Measurements from ENCODE around the gene PSRC1. TPM values are rescaled to one million over a fixed set of nuclear protein-coding genes. Genes with fewer than 3 reads are reported as not detected.

PSRC1 gene
- total and polyA plus RNA-seq, 2 of the 8 experiments (the other 6 are each of a cell fraction or from before 2014, with no cell fraction given), result 56.1 to 67.3 TPM

GRCh38 chr1:109312978-109313775 is 30.2 kb upstream of the PSRC1 start:
- no peak overlapping the region for H2AK5ac ChIP-seq (ENCODE audit: low read depth, low read length)
- no peaks in the 10 kb centered on the region for H3K4me1 ChIP-seq (replicated peaks in 1 of 4; ENCODE audit: control insufficient read depth in 3 of 4, insufficient read depth in 4 of 4, low read length in 3 of 4)
- no peak overlapping the region for H3K4me2 ChIP-seq (ENCODE audit: insufficient read depth in 1 of 2, low read depth in 2 of 2, low read length in 2 of 2)
- POLR2A ChIA-PET (ENCODE audit: partially characterized antibody), result interaction anchor here (0.6 kb wide), 1 partner anchor 37 kb away, joined by 3 read pairs; no protein-coding TSS in a partner anchor
- no peak overlapping the region for H4K91ac ChIP-seq (replicated peaks; ENCODE audit: insufficient read length, low read length)
- FAIRE-seq (no peak), DNase-seq (ENCODE audit: low read depth in 1 of 2, low spot score in 2 of 2) (no peak)
- WGBS, 2 experiments (ENCODE audit: extremely low coverage in 1 of 2, insufficient coverage in 1 of 2, insufficient read length in 1 of 2, insufficient replicate concordance in 2 of 2, low coverage in 1 of 2, low lambda C conversion rate in 2 of 2, missing lambda C conversion rate in 1 of 2), result 90% methylated on average over 12 of the region's 12 CpGs; no CpG with 5 or more reads in 1 of the 2 experiments
- CTCF ChIA-PET (ENCODE audit: partially characterized antibody), result interaction anchor here (0.6 to 2.7 kb wide), 7 partner anchors 17 to 220 kb away, joined by 3 to 9 read pairs (median 4); partner anchors contain the start of gene SORT1
- H2BK5ac ChIP-seq (ENCODE audit: low read depth, low read length), result no peak overlapping the region
- H3K23ac ChIP-seq (ENCODE audit: insufficient read length), result no peak overlapping the region
- no peaks in the 10 kb centered on the region for H3K27me3 ChIP-seq (replicated peaks in 1 of 4; ENCODE audit: control insufficient read depth in 3 of 4, extremely low read depth in 1 of 4, insufficient read depth in 3 of 4, low read length in 3 of 4)
- no peak overlapping the region for H2BK15ac ChIP-seq (ENCODE audit: low read length)
- H2AFZ ChIP-seq (ENCODE audit: low read length), result no peak overlapping the region
- H3K4ac ChIP-seq (replicated peaks; ENCODE audit: insufficient read length, low read depth, low read length), result no peak overlapping the region
- H3K23me2 ChIP-seq (ENCODE audit: low read depth, low read length), result no peaks in the 10 kb centered on the region
- H3K9me3 ChIP-seq (ENCODE audit: insufficient read depth in 2 of 2, low read depth in 1 of 2, low read length in 1 of 2), result no peaks in the 10 kb centered on the region
- TF ChIP-seq BRCA1 (IDR thresholded peaks at IDR 0.05; ENCODE audit: low read depth, low read length), result no peak
- TF ChIP-seq TCF12 (IDR thresholded peaks at IDR 0.05; ENCODE audit: low read depth, low read length), result no peak
- TF ChIP-seq SP2 (IDR thresholded peaks at IDR 0.05; ENCODE audit: low read length), result no peak
- H3K56ac ChIP-seq (replicated peaks; ENCODE audit: insufficient read length, low read depth, low read length), result no peak overlapping the region
- H4K5ac ChIP-seq (ENCODE audit: insufficient read length, low read depth, low read length), result no peak overlapping the region
- no peaks in the 10 kb centered on the region for H3K79me2 ChIP-seq (ENCODE audit: control insufficient read depth in 1 of 2, insufficient read depth in 2 of 2, low read length in 2 of 2)
- peaks cover 12 to 46% (median 17%) of the 10 kb centered on the region in 4 experiments for H3K36me3 ChIP-seq (ENCODE audit: control insufficient read depth in 2 of 4, insufficient read depth in 4 of 4, low read length in 3 of 4)
- no peak overlapping the region for H3K18ac ChIP-seq (ENCODE audit: extremely low read depth, low read length)
- H4K8ac ChIP-seq (ENCODE audit: extremely low read depth, insufficient read depth, low read length), result no peak overlapping the region
- no peak overlapping the region for H2BK120ac ChIP-seq (replicated peaks; ENCODE audit: low read depth, low read length)
- no peak overlapping the region for H2BK12ac ChIP-seq (ENCODE audit: low read depth, low read length)
- H3K79me1 ChIP-seq (ENCODE audit: low read depth, low read length), result no peaks in the 10 kb centered on the region
- H3K9ac ChIP-seq (replicated peaks in 1 of 4; ENCODE audit: extremely low read depth in 1 of 4, low read depth in 3 of 4, low read length in 3 of 4), result no peak overlapping the region
- no peaks in the 10 kb centered on the region for H4K20me1 ChIP-seq (replicated peaks in 1 of 2; ENCODE audit: control insufficient read depth in 1 of 2, insufficient read depth in 2 of 2, low read length in 2 of 2)
- H2BK20ac ChIP-seq (ENCODE audit: low read length), result no peak overlapping the region
- H3K14ac ChIP-seq (ENCODE audit: insufficient read length), result no peak overlapping the region
- no peak overlapping the region for H3K4me3 ChIP-seq (ENCODE audit: extremely low read depth in 1 of 4, insufficient read depth in 2 of 4, low read depth in 3 of 4, low read length in 4 of 4)
- H3K27ac ChIP-seq (ENCODE audit: low read depth, low read length), result no peak overlapping the region
